Panc1 (cell line): ENCODE results near the gene SFTA2. TPM values are rescaled to one million over a fixed set of nuclear protein-coding genes. Genes with fewer than 3 reads are reported as not detected.

Experiments
- ATAC-seq: fragments of 200-7000 bp; cut with Tn5 transposase; 2 replicates; pipeline ENCODE4 v1.9.1; 2020; ENCODE audit warnings: mild to moderate bottlenecking, moderate library complexity
- BruUV-seq: library from RNA; stranded (reverse); fragments of 400-500 nt; replicated peaks from 2 replicates; lab custom pipeline; 2021; lab: Mats Ljungman, UMichigan
- CTCF ChIA-PET: fragments of 300-600 bp; sonication (Branson Sonifier 250); formaldehyde crosslinking; loops from one replicate; lab custom pipeline; 2022; ENCODE audit warnings: antibody characterized with exemption; lab: Charles Lee
- POLR2A ChIA-PET: fragments of 300-600 bp; sonication (Branson Sonifier 250); formaldehyde crosslinking; loops from one replicate; lab custom pipeline; 2022; ENCODE audit warnings: antibody characterized with exemption; lab: Charles Lee
- DNase-seq: peaks from one replicate; pipeline ENCODE4 v3.0.0-alpha.2; 2010; ENCODE audit warnings: low read depth, low spot score
- H3K27ac ChIP-seq: 2 replicates; pipeline ENCODE4 v1.5.1; 2011; ENCODE audit warnings: mild to moderate bottlenecking, low read length, inconsistent platforms
- H3K27me3 ChIP-seq: fragments of 200-500 bp; sonication (Bioruptor generic); 2 replicates; pipeline ENCODE4 v1.6.0; 2014; ENCODE audit warnings: low read length, inconsistent platforms; ENCODE audit not compliant: control insufficient read depth, insufficient read depth
- H3K36me3 ChIP-seq: fragments of 200-500 bp; sonication (Bioruptor generic); 2 replicates; pipeline ENCODE4 v1.5.1; 2014; ENCODE audit warnings: inconsistent platforms, mild to moderate bottlenecking, low read length, moderate library complexity; ENCODE audit not compliant: control insufficient read depth, insufficient read depth
- H3K4me1 ChIP-seq: 2 replicates; pipeline ENCODE4 v1.5.1; 2011; ENCODE audit warnings: inconsistent platforms, mild to moderate bottlenecking, low read length, moderate library complexity; ENCODE audit not compliant: control insufficient read depth, insufficient read depth
- H3K4me3 ChIP-seq, 2 experiments: 2 replicates each; pipeline ENCODE4 v1.5.1; 2011 to 2012; ENCODE audit warnings: low read depth in 2 of 2, low read length in 2 of 2, mild to moderate bottlenecking in 2 of 2, inconsistent platforms in 1 of 2, moderate library complexity in 1 of 2
- H3K9me3 ChIP-seq: fragments of 200-500 bp; sonication (Bioruptor generic); 2 replicates; pipeline ENCODE4 v1.5.1; 2014; ENCODE audit warnings: low read depth, mild to moderate bottlenecking, inconsistent platforms, low read length, moderate library complexity; ENCODE audit not compliant: control insufficient read depth, insufficient read depth
- CTCF ChIP-seq: fragments of 450-650 bp; IDR thresholded peaks from 2 replicates; pipeline ENCODE4 v1.5.1; 2017; ENCODE audit warnings: mild to moderate bottlenecking
- POLR2AphosphoS5 ChIP-seq: IDR thresholded peaks from 2 replicates; pipeline ENCODE4 v1.6.1; 2012; ENCODE audit warnings: mild to moderate bottlenecking, low read depth, low read length, moderate library complexity
- REST ChIP-seq, 2 experiments: IDR thresholded peaks; 2 replicates each; pipeline ENCODE4 v1.6.1; 2011 to 2012; ENCODE audit warnings: low read depth in 2 of 2, control low read depth in 1 of 2, low read length in 1 of 2, mild to moderate bottlenecking in 1 of 2, moderate library complexity in 1 of 2; ENCODE audit not compliant: insufficient read depth in 1 of 2
- SIN3A ChIP-seq: IDR thresholded peaks from 2 replicates; pipeline ENCODE4 v1.6.1; 2012; ENCODE audit warnings: low read depth, mild to moderate bottlenecking, low read length, moderate library complexity, borderline replicate concordance; ENCODE audit not compliant: insufficient read depth
- TCF7L2 ChIP-seq: IDR thresholded peaks from 2 replicates; pipeline ENCODE4 v1.6.1; 2011; ENCODE audit warnings: mild to moderate bottlenecking, low read depth, low read length, inconsistent platforms
- in situ Hi-C: cut with HindIII; loops from 2 replicates; pipeline ENCODE4 v1.10.0; 2016; ENCODE audit warnings: low sequenced_read_pairs, low pct_unique_long_range_greater_than_20kb
- intact Hi-C: fragments of 100-400 bp; cut with micrococcal nuclease; formaldehyde crosslinking; loops from one replicate; pipeline ENCODE4 v1.10.0; 2022; ENCODE audit not compliant: unreplicated experiment
- total RNA-seq: library from RNA; stranded (reverse); gene quantifications from one replicate; pipeline ENCODE4 v1.2.1, GENCODE V29; 2021; ENCODE audit not compliant: unreplicated experiment

Gene SFTA2
- total RNA-seq, 1 experiment from 2014 or later: not detected

GRCh38 chr6:30940361-30940986, 8.5 kb upstream of the SFTA2 start, which contains the start of gene MUCL3:
Gene MUCL3, plus strand, starts transcription at chr6:30940973. Its CDS starts 27 bp downstream, at chr6:30941000.
- no peak for TF ChIP-seq SIN3A
- no peak for TF ChIP-seq CTCF
- H3K27me3 ChIP-seq: peaks cover 8% of the 10 kb centered on the region
- no peaks in the 10 kb centered on the region for H3K9me3 ChIP-seq
- ChIA-PET POLR2A (no interaction called here), CTCF (no interaction called here)
- DNase-seq: no peak
- BruUV-seq: no TSS peak
- H3K36me3 ChIP-seq: no peaks in the 10 kb centered on the region
- H3K4me3 ChIP-seq: no peak within 1 kb of the TSS
- peaks cover 8% of the 10 kb centered on the region; the same call in 1 of the 2 replicates for H3K4me1 ChIP-seq
- ATAC-seq: no peak
- intact Hi-C loops: no loop called here
- no peak within 1 kb of the TSS for H3K27ac ChIP-seq
- in situ Hi-C loops: no loop called here

- no peaks in the 10 kb centered on the region for H3K36me3 ChIP-seq
- no peak for DNase-seq
- ChIA-PET CTCF (no interaction called here), POLR2A (no interaction called here)
- no peak overlapping the region for H3K4me3 ChIP-seq
- peaks cover 8% of the 10 kb centered on the region; the same call in 1 of the 2 replicates for H3K4me1 ChIP-seq
- no peak for TF ChIP-seq TCF7L2
- TF ChIP-seq CTCF: no peak
- TF ChIP-seq REST (IDR thresholded peaks at IDR 0.05; ENCODE audit: insufficient read depth in 1 of 2, low read depth in 2 of 2, low read length in 1 of 2): no peak
- TF ChIP-seq POLR2AphosphoS5: no peak
- TF ChIP-seq SIN3A: no peak
- no peaks in the 10 kb centered on the region for H3K9me3 ChIP-seq
- no TSS peak for BruUV-seq
- no peak overlapping the region for H3K27ac ChIP-seq
- H3K27me3 ChIP-seq: peaks cover 5% of the 10 kb centered on the region; the same call in 1 of the 2 replicates
- intact Hi-C loops (no loop called here), in situ Hi-C loops (no loop called here)
- ATAC-seq: no peak
Observed at GRCh38 chr6:30939473-30939872, 7.5 kb upstream of the SFTA2 start.
